Ovary (tissue), 3 donors: Measurements from ENCODE around the gene KAT6B.

ENCODE experiments used
- POLR2A ChIP-seq: fragments of 450-650 bp; IDR thresholded peaks from one replicate; pipeline ENCODE4 v1.6.1; 2017; ENCODE audit warnings: antibody characterized with exemption, mild to moderate bottlenecking, moderate library complexity
- TF ChIP-seq, protein P1 (sequence below), 3 donors: fragments of 450-650 bp in 2 of 3; fragments of 200-600 bp in 1 of 3; IDR thresholded peaks; one replicate each; pipeline versions ENCODE4 v1.5.1 to v1.8.0; 2016 to 2022; ENCODE audit warnings: antibody characterized with exemption in 3 of 3, mild to moderate bottlenecking in 1 of 3
- donor health status: DM: no; HTN: no; CAD: no.

DNA sequence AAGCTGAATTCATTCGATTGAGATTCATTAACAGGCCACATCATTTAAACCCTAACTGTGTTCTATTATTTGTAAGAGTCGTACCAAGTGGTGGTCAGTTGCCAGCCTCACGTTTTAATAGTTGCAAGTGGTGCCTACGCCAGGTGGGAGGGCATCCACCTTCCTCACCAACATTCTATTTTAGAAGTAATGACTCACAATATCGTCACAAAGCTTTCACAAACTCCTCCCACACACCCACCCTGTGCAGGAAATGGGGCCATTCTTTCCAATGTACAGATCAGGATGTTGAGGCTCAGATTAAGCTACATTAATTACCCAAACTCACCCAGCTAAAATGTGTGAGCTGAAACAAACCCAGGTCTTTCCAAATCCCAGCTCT is 207.7 kb downstream of the KAT6B start:
- TF ChIP-seq, protein P1, sequence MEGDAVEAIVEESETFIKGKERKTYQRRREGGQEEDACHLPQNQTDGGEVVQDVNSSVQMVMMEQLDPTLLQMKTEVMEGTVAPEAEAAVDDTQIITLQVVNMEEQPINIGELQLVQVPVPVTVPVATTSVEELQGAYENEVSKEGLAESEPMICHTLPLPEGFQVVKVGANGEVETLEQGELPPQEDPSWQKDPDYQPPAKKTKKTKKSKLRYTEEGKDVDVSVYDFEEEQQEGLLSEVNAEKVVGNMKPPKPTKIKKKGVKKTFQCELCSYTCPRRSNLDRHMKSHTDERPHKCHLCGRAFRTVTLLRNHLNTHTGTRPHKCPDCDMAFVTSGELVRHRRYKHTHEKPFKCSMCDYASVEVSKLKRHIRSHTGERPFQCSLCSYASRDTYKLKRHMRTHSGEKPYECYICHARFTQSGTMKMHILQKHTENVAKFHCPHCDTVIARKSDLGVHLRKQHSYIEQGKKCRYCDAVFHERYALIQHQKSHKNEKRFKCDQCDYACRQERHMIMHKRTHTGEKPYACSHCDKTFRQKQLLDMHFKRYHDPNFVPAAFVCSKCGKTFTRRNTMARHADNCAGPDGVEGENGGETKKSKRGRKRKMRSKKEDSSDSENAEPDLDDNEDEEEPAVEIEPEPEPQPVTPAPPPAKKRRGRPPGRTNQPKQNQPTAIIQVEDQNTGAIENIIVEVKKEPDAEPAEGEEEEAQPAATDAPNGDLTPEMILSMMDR (IDR thresholded peaks at IDR 0.05): no peak
- TF ChIP-seq POLR2A: no peak
